HG03196 (cell line): Measurements from ENCODE around the gene PLIN3.
"Not testable (repeated sequence)": the region's sequence is repeated elsewhere in the genome, so short reads cannot be mapped to it uniquely, and the experiment has no call there.

ENCODE experiments used
- ATAC-seq: cut with Tn5 transposase; IDR thresholded peaks from one replicate; pipeline ENCODE4 v1.9.1; 2021; ENCODE audit not compliant: unreplicated experiment

The PLIN3 gene

GRCh38 chr19:4892962-4893361 lies 25.5 kb upstream of the PLIN3 start:
- not testable (repeated sequence) for ATAC-seq

- ATAC-seq: no peak
These were observed 23.6 kb upstream of the PLIN3 start for GRCh38 chr19:4891066-4891465.

GRCh38 chr19:4889034-4889815 lies 21.8 kb upstream of the PLIN3 start:
- ATAC-seq: no peak

GRCh38 chr19:4887803-4888202 lies 20.3 kb upstream of the PLIN3 start:
- ATAC-seq: not testable (repeated sequence)

- ATAC-seq: not testable (repeated sequence)
These were observed 17.5 kb upstream of the PLIN3 start for GRCh38 chr19:4884993-4885392.

- ATAC-seq: not testable (repeated sequence)
These were observed 15.4 kb upstream of the PLIN3 start for GRCh38 chr19:4882874-4883273.

GRCh38 chr19:4879041-4879440 lies 11.6 kb upstream of the PLIN3 start:
- ATAC-seq: no peak

- ATAC-seq: no peak
These were observed 11.1 kb upstream of the PLIN3 start for GRCh38 chr19:4878491-4878968.

GRCh38 chr19:4877753-4878490 lies 10.5 kb upstream of the PLIN3 start:
- ATAC-seq: no peak

- ATAC-seq: no peak
These were observed 6.5 kb upstream of the PLIN3 start for GRCh38 chr19:4873930-4874329.

GRCh38 chr19:4871711-4872110 lies 4.2 kb upstream of the PLIN3 start:
- ATAC-seq: no peak

GRCh38 chr19:4870025-4870700 lies 2.7 kb upstream of the PLIN3 start:
- ATAC-seq: no peak

GRCh38 chr19:4868286-4868834 lies 893 bp upstream of the PLIN3 start:
- no peak for ATAC-seq

GRCh38 chr19:4866595-4867424 lies 657 bp downstream of the PLIN3 start:
- no peak for ATAC-seq

GRCh38 chr19:4861147-4861546 lies 6.3 kb downstream of the PLIN3 start:
- ATAC-seq: no peak

GRCh38 chr19:4859697-4860096 lies 7.8 kb downstream of the PLIN3 start:
- no peak for ATAC-seq

GRCh38 chr19:4856468-4856867 lies 11.0 kb downstream of the PLIN3 start:
- not testable (repeated sequence) for ATAC-seq

GRCh38 chr19:4853506-4853905 lies 14.0 kb downstream of the PLIN3 start:
- not testable (repeated sequence) for ATAC-seq

GRCh38 chr19:4852484-4852883 lies 15.0 kb downstream of the PLIN3 start:
- ATAC-seq: no peak

GRCh38 chr19:4851551-4852290 lies 15.7 kb downstream of the PLIN3 start:
- no peak for ATAC-seq
